Small intestine (tissue), 7 donors: ENCODE measurements around the gene NLE1. TPM values are rescaled to one million over a fixed set of nuclear protein-coding genes. Genes with fewer than 3 reads are reported as not detected.

Source experiments
- DNase-seq, 2 donors: peaks; one replicate each; pipeline versions ENCODE4 v3.0.0 to v3.0.0-alpha.2; 2013
- FAIRE-seq: peaks from 2 replicates; lab custom pipeline; 2012; peaks lifted over from hg19 to GRCh38; lab: Jason Lieb, UNC
- H3K27ac ChIP-seq, 3 donors: one replicate each; pipeline ENCODE4 v1.5.1; 2013; ENCODE audit warnings: low read length in 2 of 3, mild to moderate bottlenecking in 2 of 3, control low read depth in 1 of 3, inconsistent platforms in 1 of 3, low read depth in 1 of 3, moderate library complexity in 1 of 3
- H3K27me3 ChIP-seq, 3 donors: one replicate each; pipeline ENCODE4 v1.6.1; 2013; ENCODE audit warnings: low read length in 3 of 3, inconsistent platforms in 1 of 3; ENCODE audit not compliant: control insufficient read depth in 3 of 3, insufficient read depth in 3 of 3
- H3K36me3 ChIP-seq, 3 donors: one replicate each; pipeline ENCODE4 v1.6.1; 2013; ENCODE audit warnings: low read length in 3 of 3, inconsistent platforms in 1 of 3, low read depth in 1 of 3, mild to moderate bottlenecking in 1 of 3, moderate library complexity in 1 of 3; ENCODE audit not compliant: control insufficient read depth in 3 of 3, insufficient read depth in 2 of 3
- H3K4me1 ChIP-seq, 3 donors: one replicate each; pipeline ENCODE4 v1.6.1; 2013; ENCODE audit warnings: low read length in 2 of 3, inconsistent platforms in 1 of 3, low read depth in 1 of 3, mild to moderate bottlenecking in 1 of 3, moderate library complexity in 1 of 3; ENCODE audit not compliant: control insufficient read depth in 3 of 3, insufficient read depth in 2 of 3
- H3K4me3 ChIP-seq, 3 donors: one replicate each; pipeline ENCODE4 v1.5.1; 2013; ENCODE audit warnings: low read length in 3 of 3, control low read depth in 1 of 3, inconsistent platforms in 1 of 3, low read depth in 1 of 3, mild to moderate bottlenecking in 1 of 3, moderate library complexity in 1 of 3
- H3K9me3 ChIP-seq, 2 donors: one replicate each; pipeline ENCODE4 v1.6.1; 2013; ENCODE audit warnings: low read depth in 1 of 2, low read length in 1 of 2; ENCODE audit not compliant: control insufficient read depth in 2 of 2, insufficient read depth in 1 of 2
- WGBS, 3 donors: extraction: QIAGEN DNeasy Blood & Tissue Kit; methylation state at CpG; one replicate each; pipeline ENCODE4 v1.1.7; 2013; 5-methylcytosine and 5-hydroxymethylcytosine counted together
- polyA plus RNA-seq, 4 donors: library from polyadenylated mRNA; stranded (reverse) in 3 of 4; unstranded in 1 of 4; fragments of 200-250 nt in 3 of 4; fragments of 120-200 nt in 1 of 4; gene quantifications; one replicate each; pipeline versions ENCODE4 v1.2.1 to v1.2.3, GENCODE V29; 2013
- donor health status: healthy with polysubstance abuse.
- donor health status: control.
- donor health status: control.
- donor health status: Bipolar disorder and iron deficiency.
- donor health status: healthy.

The NLE1 gene
- polyA plus RNA-seq, 4 donors: 1.8 to 13.9 (median 7.5) TPM

DNA sequence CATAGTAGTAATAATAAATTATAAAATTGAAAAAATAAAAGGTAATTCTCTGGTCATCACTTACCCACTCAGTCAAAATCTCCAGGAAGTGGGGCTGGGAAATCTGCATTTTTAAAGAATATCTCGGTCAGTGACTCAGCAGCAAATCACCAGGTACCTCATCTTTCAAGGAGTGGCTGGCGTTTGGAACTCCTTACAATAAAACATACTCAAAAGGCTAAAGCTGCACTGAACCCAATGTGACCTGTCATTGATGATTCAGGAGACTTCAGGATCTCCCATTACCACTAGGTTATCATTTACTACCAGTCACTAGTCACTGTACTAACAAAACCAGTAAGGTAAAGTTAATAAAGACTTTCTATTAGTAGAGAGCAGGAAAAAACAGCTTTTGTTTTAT is 57.1 kb downstream of the NLE1 start:
- H3K4me1 ChIP-seq: peaks cover 3 to 43% (median 4%) of the 10 kb centered on the region in 3 donors
- H3K27ac ChIP-seq: no peak overlapping the region
- whole genome bisulfite sequencing, 3 donors: 5 to 53% (median 26%) methylated on average over 2 of the region's 2 CpGs
- H3K4me3 ChIP-seq: no peak overlapping the region
- peaks cover 0 to 10% (median 0%) of the 10 kb centered on the region in 3 donors for H3K36me3 ChIP-seq
- FAIRE-seq (no peak), DNase-seq (peak; percentile 41 to 63)
- H3K9me3 ChIP-seq: no peaks in the 10 kb centered on the region
- no peaks in the 10 kb centered on the region for H3K27me3 ChIP-seq

DNA sequence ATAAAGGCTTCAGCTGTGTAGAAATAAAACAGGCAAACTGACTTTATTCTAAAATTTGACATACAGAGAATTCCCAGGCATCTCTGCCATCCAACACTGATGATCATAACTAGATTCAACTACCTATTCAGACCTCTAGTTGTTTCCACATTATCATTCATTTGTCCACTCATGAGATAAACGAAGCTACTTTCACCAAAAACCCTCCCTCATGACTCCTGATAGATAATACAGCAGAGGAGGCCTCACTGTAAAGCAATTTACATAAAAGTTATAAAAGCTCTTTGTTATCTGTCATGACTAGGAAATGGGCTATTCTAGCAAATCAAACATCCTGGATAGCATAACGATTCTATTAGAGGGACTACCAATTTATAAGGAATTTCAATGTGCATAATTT is 59.0 kb downstream of the NLE1 start:
- H3K27ac ChIP-seq: no peak overlapping the region
- WGBS, 3 donors: 21 to 53% (median 22%) methylated on average over 2 of the region's 2 CpGs

DNA sequence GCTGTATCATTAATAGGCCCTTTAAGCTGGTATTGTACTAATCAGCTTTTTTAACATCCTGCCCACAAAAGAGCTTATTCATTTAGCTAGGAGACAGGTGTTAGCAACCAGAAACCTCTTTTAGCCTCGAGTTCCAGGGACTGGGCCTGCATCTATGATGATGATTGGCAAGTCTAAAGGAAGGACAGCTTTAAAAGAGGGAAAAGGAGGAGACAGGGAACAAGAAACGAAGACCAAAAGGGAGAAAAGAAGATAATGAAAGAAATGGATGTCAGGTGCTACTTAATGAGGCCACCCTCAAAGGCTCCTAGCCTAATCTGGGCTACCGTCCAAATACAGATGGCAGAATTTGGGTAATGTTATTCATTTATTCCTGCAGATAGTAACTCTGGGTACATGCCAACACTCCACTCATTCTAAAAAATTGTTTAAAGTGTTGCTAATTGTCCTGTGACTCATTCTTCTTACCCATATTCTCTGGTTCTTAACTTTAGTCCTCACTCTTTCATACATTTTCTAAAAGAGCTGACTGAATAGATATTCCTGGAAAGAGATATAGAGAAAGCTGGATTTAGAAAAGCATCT is 59.9 kb downstream of the NLE1 start:
- no peak for FAIRE-seq
- WGBS, 3 donors: 7 to 42% (median 14%) methylated on average over 3 of the region's 3 CpGs
- Histone ChIP-seq H3K4me1 (peaks cover 3 to 47% (median 8%) of the 10 kb centered on the region in 3 donors), H3K4me3 (no peak overlapping the region), H3K27ac (peak overlapping the region in 2 of 3 donors; percentile 28 to 61), H3K36me3 (peaks cover 0 to 15% (median 0%) of the 10 kb centered on the region in 3 donors), H3K9me3 (no peaks in the 10 kb centered on the region), H3K27me3 (no peaks in the 10 kb centered on the region)
- DNase-seq: peak in 1 of 2 donors; percentile 29

More for the DNA sequence above, 59.0 kb downstream of the NLE1 start:
- FAIRE-seq: no peak
- H3K36me3 ChIP-seq: peaks cover 0 to 15% (median 0%) of the 10 kb centered on the region in 3 donors
- H3K4me3 ChIP-seq: no peak overlapping the region
- no peaks in the 10 kb centered on the region for H3K9me3 ChIP-seq
- peak in 1 of 2 donors; percentile 26 for DNase-seq
- peaks cover 3 to 41% (median 4%) of the 10 kb centered on the region in 3 donors for H3K4me1 ChIP-seq
- no peaks in the 10 kb centered on the region for H3K27me3 ChIP-seq

DNA sequence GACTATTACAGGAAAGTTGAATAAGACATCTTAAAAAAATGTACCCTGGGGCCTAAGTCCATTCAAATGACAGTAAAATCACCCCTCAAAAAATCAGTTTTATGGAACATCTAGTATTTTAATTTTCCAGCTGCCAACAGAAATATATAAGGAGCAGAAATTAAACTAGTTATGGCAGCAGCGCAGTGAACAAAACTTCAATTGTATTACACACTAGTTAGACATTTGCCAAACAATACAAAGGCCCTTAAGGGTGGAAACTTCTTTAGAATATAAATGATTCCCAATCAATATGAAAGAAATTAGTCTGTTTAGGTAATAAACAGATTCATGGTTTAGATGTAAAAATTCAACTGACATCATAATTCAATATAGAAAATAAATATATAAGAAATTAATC is 60.5 kb downstream of the NLE1 start:
- no peak for DNase-seq
- Histone ChIP-seq H3K9me3 (no peaks in the 10 kb centered on the region), H3K36me3 (peaks cover 0 to 15% (median 0%) of the 10 kb centered on the region in 3 donors), H3K27ac (no peak overlapping the region), H3K27me3 (no peaks in the 10 kb centered on the region), H3K4me3 (no peak overlapping the region), H3K4me1 (peaks cover 1 to 43% (median 9%) of the 10 kb centered on the region in 3 donors)
- 87 to 91% (median 88%) methylated on average over 1 of the region's 1 CpG for WGBS, 3 donors
- no peak for FAIRE-seq

DNA sequence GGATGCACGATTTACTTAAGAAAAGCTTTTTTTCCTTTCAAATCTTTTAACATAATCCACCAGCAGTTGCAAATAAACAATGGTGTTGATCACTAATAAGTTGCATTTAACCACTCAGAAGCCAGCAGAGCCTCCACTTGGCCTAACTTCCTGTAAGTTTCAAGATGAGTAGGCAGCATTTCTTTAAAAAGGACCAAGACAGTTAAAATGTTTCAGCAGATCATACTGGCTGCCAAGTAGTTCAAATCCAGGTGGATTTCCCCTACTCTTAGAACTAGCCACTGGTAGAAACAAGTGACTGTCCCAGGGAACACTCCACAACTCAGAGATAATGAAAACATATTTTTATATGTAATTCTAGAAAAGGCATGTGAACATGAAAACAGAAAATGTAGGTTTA is 61.6 kb downstream of the NLE1 start:
- H3K27me3 ChIP-seq: no peaks in the 10 kb centered on the region
- H3K4me1 ChIP-seq: peaks cover 2 to 34% (median 9%) of the 10 kb centered on the region in 3 donors
- no peak overlapping the region for H3K4me3 ChIP-seq
- no peak for FAIRE-seq
- H3K27ac ChIP-seq: no peak overlapping the region
- DNase-seq: no peak
- H3K36me3 ChIP-seq: peaks cover 0 to 11% (median 0%) of the 10 kb centered on the region in 3 donors
- no peaks in the 10 kb centered on the region for H3K9me3 ChIP-seq
- WGBS, 3 donors: 48 to 67% (median 58%) methylated on average over 1 of the region's 1 CpG

DNA sequence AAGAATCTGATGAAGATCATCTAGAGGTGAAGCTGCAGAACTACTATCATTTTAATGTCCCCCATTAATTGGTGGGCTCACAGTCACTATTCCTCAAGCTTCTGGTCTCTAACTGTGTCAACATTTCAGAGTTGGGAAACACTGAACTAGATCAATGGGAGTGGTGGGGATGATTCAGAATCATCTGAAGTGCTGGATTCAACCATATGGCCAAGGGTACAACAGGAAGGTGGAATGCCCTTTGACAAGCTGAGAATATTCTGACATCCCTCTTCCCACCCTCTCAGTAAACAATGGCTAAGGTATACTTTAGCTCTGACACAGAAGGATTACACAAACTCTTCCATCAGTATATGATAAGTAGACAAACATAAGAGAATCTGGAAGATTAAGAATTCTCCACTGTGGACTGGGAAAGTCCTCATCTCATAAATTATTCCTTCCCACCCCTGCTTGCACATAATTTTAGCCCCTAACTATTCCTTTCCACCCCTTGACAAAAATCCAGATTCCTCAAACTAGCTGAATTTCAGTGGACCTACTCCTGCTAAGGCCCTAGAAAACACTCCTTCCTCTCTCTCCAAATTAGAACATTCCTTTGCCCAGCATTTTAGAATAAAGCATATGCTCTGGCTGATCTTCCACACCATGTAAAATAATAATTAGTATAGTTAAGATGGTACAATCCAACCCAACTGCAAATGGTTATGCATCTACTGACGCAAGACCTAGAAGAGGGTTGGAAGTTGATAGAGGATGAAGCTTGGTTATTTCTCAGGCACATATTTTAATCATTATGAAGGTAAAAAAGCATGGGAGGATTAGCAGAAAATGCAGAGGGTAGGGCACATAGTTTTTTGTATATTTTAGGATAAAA is 62.3 kb downstream of the NLE1 start:
- 97 to 100% (median 100%) methylated on average over 1 of the region's 1 CpG for WGBS, 3 donors
- Histone ChIP-seq H3K36me3 (peaks cover 0 to 11% (median 0%) of the 10 kb centered on the region in 3 donors), H3K4me1 (peaks cover 5 to 34% (median 9%) of the 10 kb centered on the region in 3 donors), H3K4me3 (no peak overlapping the region), H3K27ac (peak overlapping the region in 1 of 3 donors; percentile 10), H3K27me3 (no peaks in the 10 kb centered on the region), H3K9me3 (no peaks in the 10 kb centered on the region)
- peak; percentile 67 for DNase-seq
- FAIRE-seq: no peak

Other genes with a start within 250 kb of the NLE1 start
- gene CCT6B, start 180.8 kb downstream of the NLE1 start, polyA plus RNA-seq: 1 to 10 TPM in 1 of 4 donors, under 1 TPM in 1, not detected in 2; 0.98 to 2.7 TPM
- gene ZNF830, start 180.8 kb downstream of the NLE1 start, polyA plus RNA-seq: 10 to 100 TPM; 10.3 to 18.2 (median 11.8) TPM
- 10 to 100 TPM in 2 of 4 donors, 1 to 10 TPM in 2; 4.9 to 23.9 (median 9.9) TPM for gene LIG3, start 161.8 kb downstream of the NLE1 start, polyA plus RNA-seq
- 10 to 100 TPM in 3 of 4 donors, 1 to 10 TPM in 1; 10.0 to 36.9 (median 16.9) TPM for gene RFFL, start 78.6 kb downstream of the NLE1 start, polyA plus RNA-seq
- gene RAD51D, start 22.4 kb downstream of the NLE1 start, polyA plus RNA-seq: 10 to 100 TPM in 1 of 4 donors, 1 to 10 TPM in 2, under 1 TPM in 1; 0.89 to 12.2 (median 7.4) TPM
- gene FNDC8, start 20.7 kb downstream of the NLE1 start, polyA plus RNA-seq: under 1 TPM in 1 of 4 donors, not detected in 3; 0.04 TPM
- under 1 TPM in 1 of 4 donors, not detected in 3; 0.62 TPM for gene UNC45B, start 5.5 kb upstream of the NLE1 start, polyA plus RNA-seq
- under 1 TPM in 1 of 4 donors, not detected in 3; 0.22 TPM for gene SLC35G3, start 52.1 kb upstream of the NLE1 start, polyA plus RNA-seq
- 1 to 10 TPM; 2.4 to 5.8 (median 3.0) TPM for gene SLFN5, start 100.8 kb upstream of the NLE1 start, polyA plus RNA-seq
- 1 to 10 TPM in 3 of 4 donors, under 1 TPM in 1; 0.22 to 3.8 (median 3.1) TPM for gene SLFN11, start 231.3 kb upstream of the NLE1 start, polyA plus RNA-seq